ENCODE measurements around the gene PLAC8.
"Not testable (repeated sequence)": the region's sequence is repeated elsewhere in the genome, so short reads cannot be mapped to it uniquely, and the experiment has no call there.

PLAC8 gene

GRCh38 chr4:83107631-83108030 is 6.9 kb downstream of the PLAC8 start:
- Histone ChIP-seq H3K27ac (ENCODE audit: low read depth, low read length) (no peak overlapping the region), H2BK5ac (ENCODE audit: low read length) (no peak overlapping the region), H2BK120ac (ENCODE audit: low read depth, low read length) (no peak overlapping the region), H2BK15ac (replicated peaks; ENCODE audit: low read depth) (no peak overlapping the region), H3K79me1 (ENCODE audit: low read length) (no peaks in the 10 kb centered on the region), H3K4me1 (ENCODE audit: control insufficient read depth, low read depth, low read length) (no peaks in the 10 kb centered on the region), H4K8ac (ENCODE audit: low read depth, low read length) (no peak overlapping the region), H3K36me3 (ENCODE audit: control insufficient read depth, insufficient read depth, low read length) (no peaks in the 10 kb centered on the region), H3K4me2 (ENCODE audit: low read length) (no peak overlapping the region), H3K9ac (ENCODE audit: low read length) (no peak overlapping the region), H3K4me3 (ENCODE audit: low read length) (no peak overlapping the region), H4K5ac (ENCODE audit: low read length) (no peak overlapping the region), H3K27me3 (ENCODE audit: insufficient read depth, low read length, poor library complexity) (no peaks in the 10 kb centered on the region), H3K4ac (ENCODE audit: low read depth, low read length) (no peak overlapping the region), H3K56ac (ENCODE audit: low read length) (peak overlapping the region; percentile 53), H3K79me2 (ENCODE audit: control insufficient read depth, insufficient read depth, low read length) (no peaks in the 10 kb centered on the region), H3K23ac (ENCODE audit: low read length) (no peak overlapping the region), H2AK5ac (ENCODE audit: low read length) (no peak overlapping the region), H3K18ac (ENCODE audit: low read length) (no peak overlapping the region)
- WGBS (ENCODE audit: extremely low coverage, insufficient coverage, low lambda C conversion rate) = no CpG with 5 or more reads among the region's 9 CpGs
- no peak for DNase-seq

GRCh38 chr4:83104991-83105390 is 9.5 kb downstream of the PLAC8 start:
- no peaks in the 10 kb centered on the region for H3K79me2 ChIP-seq (ENCODE audit: control insufficient read depth, insufficient read depth, low read length)
- H3K9ac ChIP-seq (ENCODE audit: low read length) = no peak overlapping the region
- no peak overlapping the region for H2AK5ac ChIP-seq (ENCODE audit: low read length)
- no peak for DNase-seq
- H4K5ac ChIP-seq (ENCODE audit: low read length) = no peak overlapping the region
- H3K36me3 ChIP-seq (ENCODE audit: control insufficient read depth, insufficient read depth, low read length) = no peaks in the 10 kb centered on the region
- H4K8ac ChIP-seq (ENCODE audit: low read depth, low read length) = no peak overlapping the region
- H3K4ac ChIP-seq (ENCODE audit: low read depth, low read length) = no peak overlapping the region
- no peak overlapping the region for H3K56ac ChIP-seq (ENCODE audit: low read length)
- no peak overlapping the region for H2BK120ac ChIP-seq (ENCODE audit: low read depth, low read length)
- no peaks in the 10 kb centered on the region for H3K27me3 ChIP-seq (ENCODE audit: insufficient read depth, low read length, poor library complexity)
- H3K79me1 ChIP-seq (ENCODE audit: low read length) = no peaks in the 10 kb centered on the region
- no peak overlapping the region for H3K27ac ChIP-seq (ENCODE audit: low read depth, low read length)
- H2BK15ac ChIP-seq (replicated peaks; ENCODE audit: low read depth) = no peak overlapping the region
- H3K4me3 ChIP-seq (ENCODE audit: low read length) = no peak overlapping the region
- WGBS (ENCODE audit: extremely low coverage, insufficient coverage, low lambda C conversion rate) = no CpG with 5 or more reads among the region's 7 CpGs
- H3K18ac ChIP-seq (ENCODE audit: low read length) = no peak overlapping the region
- no peak overlapping the region for H3K4me2 ChIP-seq (ENCODE audit: low read length)
- H2BK5ac ChIP-seq (ENCODE audit: low read length) = no peak overlapping the region
- no peaks in the 10 kb centered on the region for H3K4me1 ChIP-seq (ENCODE audit: control insufficient read depth, low read depth, low read length)
- no peak overlapping the region for H3K23ac ChIP-seq (ENCODE audit: low read length)

- Histone ChIP-seq H3K56ac (ENCODE audit: low read length) (no peak overlapping the region), H3K36me3 (ENCODE audit: control insufficient read depth, insufficient read depth, low read length) (no peaks in the 10 kb centered on the region), H3K4ac (ENCODE audit: low read depth, low read length) (no peak overlapping the region), H3K4me1 (ENCODE audit: control insufficient read depth, low read depth, low read length) (no peaks in the 10 kb centered on the region), H2BK5ac (ENCODE audit: low read length) (no peak overlapping the region), H2BK120ac (ENCODE audit: low read depth, low read length) (no peak overlapping the region), H3K27me3 (ENCODE audit: insufficient read depth, low read length, poor library complexity) (no peaks in the 10 kb centered on the region), H4K8ac (ENCODE audit: low read depth, low read length) (no peak overlapping the region), H3K9ac (ENCODE audit: low read length) (no peak overlapping the region), H3K79me1 (ENCODE audit: low read length) (no peaks in the 10 kb centered on the region), H3K18ac (ENCODE audit: low read length) (no peak overlapping the region), H4K5ac (ENCODE audit: low read length) (no peak overlapping the region), H3K4me2 (ENCODE audit: low read length) (no peak overlapping the region), H3K4me3 (ENCODE audit: low read length) (no peak overlapping the region), H2AK5ac (ENCODE audit: low read length) (no peak overlapping the region), H3K79me2 (ENCODE audit: control insufficient read depth, insufficient read depth, low read length) (no peaks in the 10 kb centered on the region), H2BK15ac (replicated peaks; ENCODE audit: low read depth) (no peak overlapping the region), H3K27ac (ENCODE audit: low read depth, low read length) (no peak overlapping the region), H3K23ac (ENCODE audit: low read length) (no peak overlapping the region)
- no CpG with 5 or more reads among the region's 2 CpGs for WGBS (ENCODE audit: extremely low coverage, insufficient coverage, low lambda C conversion rate)
- no peak for DNase-seq
These were observed 18.1 kb downstream of the PLAC8 start for GRCh38 chr4:83096397-83096796.

- Histone ChIP-seq H3K79me1 (ENCODE audit: low read length) (no peaks in the 10 kb centered on the region), H4K8ac (ENCODE audit: low read depth, low read length) (no peak overlapping the region), H2AK5ac (ENCODE audit: low read length) (no peak overlapping the region), H4K5ac (ENCODE audit: low read length) (no peak overlapping the region), H3K27me3 (ENCODE audit: insufficient read depth, low read length, poor library complexity) (no peaks in the 10 kb centered on the region), H3K9ac (ENCODE audit: low read length) (no peak overlapping the region), H3K56ac (ENCODE audit: low read length) (no peak overlapping the region), H2BK5ac (ENCODE audit: low read length) (no peak overlapping the region), H3K79me2 (ENCODE audit: control insufficient read depth, insufficient read depth, low read length) (no peaks in the 10 kb centered on the region), H3K23ac (ENCODE audit: low read length) (no peak overlapping the region), H2BK120ac (ENCODE audit: low read depth, low read length) (no peak overlapping the region), H3K36me3 (ENCODE audit: control insufficient read depth, insufficient read depth, low read length) (no peaks in the 10 kb centered on the region), H3K18ac (ENCODE audit: low read length) (no peak overlapping the region), H3K27ac (ENCODE audit: low read depth, low read length) (no peak overlapping the region), H3K4me2 (ENCODE audit: low read length) (no peak overlapping the region), H3K4me3 (ENCODE audit: low read length) (no peak overlapping the region), H3K4me1 (ENCODE audit: control insufficient read depth, low read depth, low read length) (no peaks in the 10 kb centered on the region), H2BK15ac (replicated peaks; ENCODE audit: low read depth) (no peak overlapping the region), H3K4ac (ENCODE audit: low read depth, low read length) (no peak overlapping the region)
- DNase-seq = peak; percentile 77
- WGBS (ENCODE audit: extremely low coverage, insufficient coverage, low lambda C conversion rate) = no CpG with 5 or more reads among the region's 6 CpGs
These were observed 21.4 kb downstream of the PLAC8 start for GRCh38 chr4:83093060-83093640.

GRCh38 chr4:83089410-83090157 is 24.9 kb downstream of the PLAC8 start:
- H3K4me3 ChIP-seq (ENCODE audit: low read length) = no peak overlapping the region
- H3K4me2 ChIP-seq (ENCODE audit: low read length) = no peak overlapping the region
- no peak overlapping the region for H3K56ac ChIP-seq (ENCODE audit: low read length)
- H4K8ac ChIP-seq (ENCODE audit: low read depth, low read length) = no peak overlapping the region
- no peaks in the 10 kb centered on the region for H3K79me2 ChIP-seq (ENCODE audit: control insufficient read depth, insufficient read depth, low read length)
- no CpG with 5 or more reads among the region's 2 CpGs for WGBS (ENCODE audit: extremely low coverage, insufficient coverage, low lambda C conversion rate)
- no peak overlapping the region for H4K5ac ChIP-seq (ENCODE audit: low read length)
- H3K4me1 ChIP-seq (ENCODE audit: control insufficient read depth, low read depth, low read length) = no peaks in the 10 kb centered on the region
- H3K9ac ChIP-seq (ENCODE audit: low read length) = no peak overlapping the region
- H2BK15ac ChIP-seq (replicated peaks; ENCODE audit: low read depth) = no peak overlapping the region
- H2BK5ac ChIP-seq (ENCODE audit: low read length) = no peak overlapping the region
- no peak overlapping the region for H2AK5ac ChIP-seq (ENCODE audit: low read length)
- H3K79me1 ChIP-seq (ENCODE audit: low read length) = no peaks in the 10 kb centered on the region
- no peak for DNase-seq
- no peaks in the 10 kb centered on the region for H3K36me3 ChIP-seq (ENCODE audit: control insufficient read depth, insufficient read depth, low read length)
- H3K27me3 ChIP-seq (ENCODE audit: insufficient read depth, low read length, poor library complexity) = no peaks in the 10 kb centered on the region
- H3K23ac ChIP-seq (ENCODE audit: low read length) = no peak overlapping the region
- no peak overlapping the region for H2BK120ac ChIP-seq (ENCODE audit: low read depth, low read length)
- no peak overlapping the region for H3K27ac ChIP-seq (ENCODE audit: low read depth, low read length)
- no peak overlapping the region for H3K4ac ChIP-seq (ENCODE audit: low read depth, low read length)
- no peak overlapping the region for H3K18ac ChIP-seq (ENCODE audit: low read length)

- H2BK5ac ChIP-seq (ENCODE audit: low read length); H2AK5ac ChIP-seq (ENCODE audit: low read length); H2BK120ac ChIP-seq (ENCODE audit: low read depth, low read length); H3K27ac ChIP-seq (ENCODE audit: low read depth, low read length); H3K18ac ChIP-seq (ENCODE audit: low read length); H3K27me3 ChIP-seq (ENCODE audit: insufficient read depth, low read length, poor library complexity); H3K36me3 ChIP-seq (ENCODE audit: control insufficient read depth, insufficient read depth, low read length); H3K4ac ChIP-seq (ENCODE audit: low read depth, low read length); DNase-seq; H3K56ac ChIP-seq (ENCODE audit: low read length); H3K79me1 ChIP-seq (ENCODE audit: low read length); H4K8ac ChIP-seq (ENCODE audit: low read depth, low read length); H2BK15ac ChIP-seq (replicated peaks; ENCODE audit: low read depth); H3K4me2 ChIP-seq (ENCODE audit: low read length); H3K23ac ChIP-seq (ENCODE audit: low read length); H4K5ac ChIP-seq (ENCODE audit: low read length); H3K79me2 ChIP-seq (ENCODE audit: control insufficient read depth, insufficient read depth, low read length); H3K9ac ChIP-seq (ENCODE audit: low read length); H3K4me1 ChIP-seq (ENCODE audit: control insufficient read depth, low read depth, low read length); H3K4me3 ChIP-seq (ENCODE audit: low read length): not testable (repeated sequence)
- WGBS (ENCODE audit: extremely low coverage, insufficient coverage, low lambda C conversion rate) = no CpG with 5 or more reads among the region's 12 CpGs
These were observed 29.6 kb downstream of the PLAC8 start for GRCh38 chr4:83084956-83085355.

Data from mesendoderm (in vitro differentiated cells).